ENCODE measurements around the gene SLC17A7. TPM values are rescaled to one million over a fixed set of nuclear protein-coding genes. Genes with fewer than 3 reads are reported as not detected.

Gene SLC17A7
- total and polyA plus RNA-seq, 2 of the 8 experiments (the other 6 are each of a cell fraction or from before 2014, with no cell fraction given), result 2.7 to 3.0 TPM

- H3K36me3 ChIP-seq (ENCODE audit: control insufficient read depth in 2 of 4, insufficient read depth in 4 of 4, low read length in 3 of 4), result no peaks in the 10 kb centered on the region
- no peak for TF ChIP-seq SP4 (IDR thresholded peaks at IDR 0.05; ENCODE audit: low read length)
- no peak for TF ChIP-seq ASH2L (IDR thresholded peaks at IDR 0.05; ENCODE audit: low read length)
- 0 out of 4 replicates have a peak, but pooled peaks of 1 of the 2 experiments have one; percentile 25 for TF ChIP-seq SIN3A (conservative IDR thresholded peaks at IDR 0.05 in 1 of 2, IDR thresholded peaks at IDR 0.05 in 1 of 2; ENCODE audit: low read depth in 1 of 2, low read length in 2 of 2)
- TF ChIP-seq CHD2 (IDR thresholded peaks at IDR 0.05; ENCODE audit: low read length), result no peak
- no peak for TF ChIP-seq SIX5 (IDR thresholded peaks at IDR 0.05; ENCODE audit: low read depth, low read length)
- H3K27ac ChIP-seq (ENCODE audit: low read depth, low read length), result no peak overlapping the region
- FAIRE-seq, result no peak
- H2BK5ac ChIP-seq (ENCODE audit: low read depth, low read length), result 0 out of 2 replicates have a peak overlapping the region, but pooled peaks have one; percentile 44
- POLR2A ChIA-PET (ENCODE audit: partially characterized antibody), result interaction anchor here (0.7 to 1.6 kb wide), 7 partner anchors 8 to 30 kb away, joined by 3 to 4 read pairs (median 3); partner anchors contain the start of genes ALDH16A1 and PIH1D1
- no peaks in the 10 kb centered on the region for H4K20me1 ChIP-seq (replicated peaks in 1 of 2; ENCODE audit: control insufficient read depth in 1 of 2, insufficient read depth in 2 of 2, low read length in 2 of 2)
- H3K23ac ChIP-seq (ENCODE audit: insufficient read length), result no peak overlapping the region
- no peaks in the 10 kb centered on the region for H3K79me2 ChIP-seq (ENCODE audit: control insufficient read depth in 1 of 2, insufficient read depth in 2 of 2, low read length in 2 of 2)
- H2BK15ac ChIP-seq (ENCODE audit: low read length), result no peak overlapping the region
- peak in 1 of 2 experiments; percentile 71 for DNase-seq (ENCODE audit: low read depth in 1 of 2, low spot score in 2 of 2)
- H3K14ac ChIP-seq (ENCODE audit: insufficient read length), result no peak overlapping the region
- H3K79me1 ChIP-seq (ENCODE audit: low read depth, low read length), result no peaks in the 10 kb centered on the region
- peaks cover 0 to 2% of the 10 kb centered on the region in 2 experiments; a peak in 1 of 4 replicates for H3K9me3 ChIP-seq (ENCODE audit: insufficient read depth in 2 of 2, low read depth in 1 of 2, low read length in 1 of 2)
- H3K4ac ChIP-seq (replicated peaks; ENCODE audit: insufficient read length, low read depth, low read length), result no peak overlapping the region
- H3K4me1 ChIP-seq (replicated peaks in 1 of 4; ENCODE audit: control insufficient read depth in 3 of 4, insufficient read depth in 4 of 4, low read length in 3 of 4), result peaks cover 4 to 34% (median 24%) of the 10 kb centered on the region in 4 experiments
- no peak overlapping the region for H2AFZ ChIP-seq (ENCODE audit: low read length)
- 5% methylated on average over 19 of the region's 29 CpGs; no CpG with 5 or more reads in 1 of the 2 experiments for WGBS, 2 experiments (ENCODE audit: extremely low coverage in 1 of 2, insufficient coverage in 1 of 2, insufficient read length in 1 of 2, insufficient replicate concordance in 2 of 2, low coverage in 1 of 2, low lambda C conversion rate in 2 of 2, missing lambda C conversion rate in 1 of 2)
- peak overlapping the region; percentile 4; the same call in 1 of the 2 replicates for H3K18ac ChIP-seq (ENCODE audit: extremely low read depth, low read length)
- H4K5ac ChIP-seq (ENCODE audit: insufficient read length, low read depth, low read length), result no peak overlapping the region
- H3K27me3 ChIP-seq (replicated peaks in 1 of 4; ENCODE audit: control insufficient read depth in 3 of 4, extremely low read depth in 1 of 4, insufficient read depth in 3 of 4, low read length in 3 of 4), result peaks cover 9 to 55% (median 49%) of the 10 kb centered on the region in 4 experiments
- peaks cover 25% of the 10 kb centered on the region for H3K23me2 ChIP-seq (ENCODE audit: low read depth, low read length)
- no peak overlapping the region for H3K9ac ChIP-seq (replicated peaks in 1 of 4; ENCODE audit: extremely low read depth in 1 of 4, low read depth in 3 of 4, low read length in 3 of 4)
- peak overlapping the region; percentile 49 to 71 (median 54) for H3K4me3 ChIP-seq (ENCODE audit: extremely low read depth in 1 of 4, insufficient read depth in 2 of 4, low read depth in 3 of 4, low read length in 4 of 4)
- H4K91ac ChIP-seq (replicated peaks; ENCODE audit: insufficient read length, low read length), result no peak overlapping the region
- H3K56ac ChIP-seq (replicated peaks; ENCODE audit: insufficient read length, low read depth, low read length), result no peak overlapping the region
- no peak overlapping the region; the same call in 1 of the 2 replicates for H4K8ac ChIP-seq (ENCODE audit: extremely low read depth, insufficient read depth, low read length)
- no peak overlapping the region for H2AK5ac ChIP-seq (ENCODE audit: low read depth, low read length)
- no peak overlapping the region for H2BK20ac ChIP-seq (ENCODE audit: low read length)
- peak overlapping the region; percentile 92 to 97 for H3K4me2 ChIP-seq (ENCODE audit: insufficient read depth in 1 of 2, low read depth in 2 of 2, low read length in 2 of 2)
- H2BK12ac ChIP-seq (ENCODE audit: low read depth, low read length), result no peak overlapping the region
- no peak overlapping the region for H2BK120ac ChIP-seq (replicated peaks; ENCODE audit: low read depth, low read length)
- CTCF ChIA-PET (ENCODE audit: partially characterized antibody), result interaction anchor here (0.6 to 3.7 kb wide), 16 partner anchors 9 to 67 kb away, joined by 3 to 13 read pairs (median 7); partner anchors contain the start of gene SLC17A7
These were observed 12.5 kb downstream of the SLC17A7 start for GRCh38 chr19:49428547-49429451.
